Esophagus squamous epithelium (tissue), 5 donors: ENCODE results near the gene SYDE2. TPM values are rescaled to one million over a fixed set of nuclear protein-coding genes. Genes with fewer than 3 reads are reported as not detected.

ENCODE experiments used
- DNase-seq: peaks from one replicate; lab custom pipeline; 2025; lab: John Stamatoyannopoulos, UW
- H3K27ac ChIP-seq, 4 donors: fragments of 200-600 bp; sonication (generic); one replicate each; pipeline ENCODE4 v1.5.1; 2016 to 2019; ENCODE audit warnings: mild to moderate bottlenecking in 1 of 4
- H3K27me3 ChIP-seq, 4 donors: fragments of 200-600 bp; sonication (generic); 1 replicate in 3 of 4; 2 replicates in 1 of 4; pipeline versions ENCODE4 v1.5.1 to v1.6.0; 2017 to 2021; ENCODE audit warnings: antibody characterized with exemption in 1 of 4
- H3K36me3 ChIP-seq, 3 donors: fragments of 200-600 bp; sonication (generic); one replicate each; pipeline ENCODE4 v1.5.1; 2016 to 2019
- H3K4me1 ChIP-seq, 3 donors: fragments of 200-600 bp; sonication (generic); one replicate each; pipeline ENCODE4 v1.5.1; 2017 to 2019
- H3K4me3 ChIP-seq, 4 donors: fragments of 200-600 bp; sonication (generic); 1 replicate in 3 of 4; 2 replicates in 1 of 4; pipeline ENCODE4 v1.5.1; 2016 to 2019; ENCODE audit warnings: mild to moderate bottlenecking in 2 of 4, moderate library complexity in 1 of 4
- H3K9me3 ChIP-seq, 3 donors: fragments of 200-600 bp; sonication (generic); one replicate each; pipeline ENCODE4 v1.5.1; 2016 to 2019
- CTCF ChIP-seq, 6 experiments: fragments of 450-650 bp in 4 of 6; fragments of 200-600 bp in 2 of 6; sonication (generic) in 2 of 6; IDR thresholded peaks; one replicate each; pipeline ENCODE4 v1.5.1; 2016 to 2019; ENCODE audit warnings: antibody characterized with exemption in 6 of 6, mild to moderate bottlenecking in 4 of 6, moderate library complexity in 4 of 6
- POLR2A ChIP-seq, 4 donors: fragments of 450-650 bp; IDR thresholded peaks; one replicate each; pipeline ENCODE4 v1.6.1; 2017; ENCODE audit warnings: antibody characterized with exemption in 4 of 4, mild to moderate bottlenecking in 4 of 4, moderate library complexity in 3 of 4
- WGBS, 2 donors: methylation state at CpG; one replicate each; pipeline ENCODE4 v1.1.5; 2018; 5-methylcytosine and 5-hydroxymethylcytosine counted together
- intact Hi-C: fragments of 100-400 bp; cut with DNase I; formaldehyde crosslinking; loops from one replicate; pipeline ENCODE4 v1.15.0; 2022
- total RNA-seq, 4 donors: library from RNA; depleted of rRNA; stranded (reverse); fragments of >200 nt; gene quantifications; one replicate each; pipeline ENCODE4 v1.1.0, GENCODE V29; 2016
- donor health status: DM: yes; HTN: yes; CAD: no.

SYDE2 gene
- total RNA-seq, 4 donors from 2014 or later, result 2.8 to 10.9 (median 4.4) TPM

DNA sequence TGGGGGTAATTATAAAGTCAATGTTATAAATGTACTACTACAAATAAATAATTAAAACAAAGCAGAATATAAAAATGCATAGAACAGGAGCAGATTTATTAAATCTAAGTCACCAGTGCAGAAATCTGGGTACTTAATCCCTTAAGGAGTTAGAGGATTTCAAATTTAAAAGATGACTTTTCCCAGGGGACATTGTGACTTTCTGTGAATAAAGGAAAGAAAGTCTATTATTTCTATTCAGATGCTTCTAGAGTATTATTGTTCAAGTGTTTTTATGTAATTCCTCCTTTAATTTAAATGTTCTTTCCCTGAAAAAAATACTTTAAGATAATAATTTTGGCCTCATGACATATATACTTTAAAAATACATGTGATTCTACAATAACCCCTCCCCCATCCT, 43.4 kb downstream of the SYDE2 start:
- H3K27me3 ChIP-seq, result no peaks in the 10 kb centered on the region
- H3K9me3 ChIP-seq, result no peaks in the 10 kb centered on the region
- no peak for DNase-seq
- H3K27ac ChIP-seq, result no peak overlapping the region
- TF ChIP-seq POLR2A (IDR thresholded peaks at IDR 0.05) (no peak), CTCF (IDR thresholded peaks at IDR 0.05) (no peak)
- no peaks in the 10 kb centered on the region for H3K4me1 ChIP-seq
- H3K36me3 ChIP-seq, result no peaks in the 10 kb centered on the region
- intact Hi-C loops, result no loop called here
- H3K4me3 ChIP-seq, result no peak overlapping the region

GRCh38 chr1:85153149-85153891, 47.5 kb downstream of the SYDE2 start:
- no peak overlapping the region for H3K4me3 ChIP-seq
- H3K27ac ChIP-seq, result no peak overlapping the region
- WGBS, 2 donors, result 44 to 56% methylated on average over 4 of the region's 4 CpGs

DNA sequence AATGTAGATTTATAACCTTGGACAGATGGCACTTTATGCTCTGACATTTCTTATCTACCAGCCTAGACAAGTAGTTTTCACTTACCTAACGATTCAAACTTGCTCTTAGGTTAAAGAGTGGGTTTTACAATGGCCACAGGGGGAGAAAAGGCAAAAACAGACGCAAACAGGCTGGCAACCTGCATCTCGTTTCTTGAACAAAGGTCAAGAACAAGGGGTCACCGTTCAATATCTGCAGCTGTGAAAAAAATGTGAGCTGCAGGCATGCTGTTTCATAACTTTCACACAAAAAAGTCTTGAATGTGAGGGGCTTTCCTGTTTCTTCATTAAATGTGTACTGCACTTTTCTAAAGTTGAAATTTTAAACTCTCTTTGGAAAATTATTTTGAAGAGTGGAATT, 49.4 kb downstream of the SYDE2 start:
- Histone ChIP-seq H3K4me1 (no peaks in the 10 kb centered on the region), H3K36me3 (no peaks in the 10 kb centered on the region), H3K27ac (no peak overlapping the region), H3K9me3 (no peaks in the 10 kb centered on the region), H3K4me3 (no peak overlapping the region), H3K27me3 (no peaks in the 10 kb centered on the region)
- intact Hi-C loops, result no loop called here
- no peak for DNase-seq
- 48 to 62% methylated on average over 4 of the region's 4 CpGs for WGBS, 2 donors
- TF ChIP-seq CTCF (IDR thresholded peaks at IDR 0.05), result no peak
- no peak for TF ChIP-seq POLR2A (IDR thresholded peaks at IDR 0.05)

More at GRCh38 chr1:85153149-85153891, 47.5 kb downstream of the SYDE2 start:
- TF ChIP-seq POLR2A (IDR thresholded peaks at IDR 0.05) (no peak), CTCF (IDR thresholded peaks at IDR 0.05) (no peak)
- Histone ChIP-seq H3K36me3 (no peaks in the 10 kb centered on the region), H3K4me1 (no peaks in the 10 kb centered on the region), H3K9me3 (no peaks in the 10 kb centered on the region), H3K27me3 (no peaks in the 10 kb centered on the region)
- intact Hi-C loops, result no loop called here
- no peak for DNase-seq

- Histone ChIP-seq H3K4me3 (no peak overlapping the region), H3K36me3 (no peaks in the 10 kb centered on the region), H3K4me1 (no peaks in the 10 kb centered on the region), H3K27ac (no peak overlapping the region), H3K27me3 (no peaks in the 10 kb centered on the region), H3K9me3 (no peaks in the 10 kb centered on the region)
- no peak for DNase-seq
- intact Hi-C loops, result no loop called here
- TF ChIP-seq POLR2A (IDR thresholded peaks at IDR 0.05) (no peak), CTCF (IDR thresholded peaks at IDR 0.05) (no peak)
- WGBS, 2 donors, result 39 to 92% methylated on average over 2 of the region's 2 CpGs
Observed at GRCh38 chr1:85149805-85150204, 51.0 kb downstream of the SYDE2 start.

GRCh38 chr1:85148524-85149250, 52.1 kb downstream of the SYDE2 start:
- H3K27me3 ChIP-seq, result no peaks in the 10 kb centered on the region
- no peaks in the 10 kb centered on the region for H3K9me3 ChIP-seq
- no peak overlapping the region for H3K4me3 ChIP-seq
- no peak for TF ChIP-seq POLR2A (IDR thresholded peaks at IDR 0.05)
- no peak for TF ChIP-seq CTCF (IDR thresholded peaks at IDR 0.05)
- DNase-seq, result no peak
- no peaks in the 10 kb centered on the region for H3K4me1 ChIP-seq
- no peaks in the 10 kb centered on the region for H3K36me3 ChIP-seq
- intact Hi-C loops, result no loop called here
- no peak overlapping the region for H3K27ac ChIP-seq
